Measurements from ENCODE around the gene CGN. TPM values are rescaled to one million over a fixed set of nuclear protein-coding genes. Genes with fewer than 3 reads are reported as not detected.
A peak's percentile ranks its signal among the peaks of the same experiment; 100 is the strongest.

The CGN gene
- total and polyA plus RNA-seq, 11 donors = 0.08 to 21.0 (median 0.19) TPM; not detected in 4

- Histone ChIP-seq H3K27me3 (no peaks in the 10 kb centered on the region), H3K4me1 (peaks cover 0 to 7% (median 0%) of the 10 kb centered on the region in 12 donors), H3K9me3 (no peaks in the 10 kb centered on the region), H3K36me3 (peaks cover 0 to 30% (median 9%) of the 10 kb centered on the region in 9 donors), H3K4me3 (no peak overlapping the region), H3K27ac (no peak overlapping the region)
- DNase-seq (no peak), ATAC-seq (peak in 1 of 4 donors; percentile 19)
- TF ChIP-seq POLR2A (IDR thresholded peaks at IDR 0.05) (no peak), CTCF (IDR thresholded peaks at IDR 0.05) (no peak)
- 64 to 86% (median 76%) methylated on average over 1 of the region's 1 CpG for WGBS, 4 donors
- intact Hi-C loops (cut with DNase I) = no loop called here
These were observed 70.7 kb downstream of the CGN start for GRCh38 chr1:151581921-151582320.

- DNase-seq = no peak
- no peak for ATAC-seq
- WGBS, 4 donors = 67 to 83% (median 75%) methylated on average over 2 of the region's 2 CpGs
- peaks cover 0 to 24% (median 9%) of the 10 kb centered on the region in 9 donors for H3K36me3 ChIP-seq
- no peaks in the 10 kb centered on the region for H3K27me3 ChIP-seq
- no peak overlapping the region for H3K4me3 ChIP-seq
- intact Hi-C loops (cut with DNase I) = no loop called here
- no peak overlapping the region for H3K27ac ChIP-seq
- TF ChIP-seq CTCF (IDR thresholded peaks at IDR 0.05) = no peak
- no peak for TF ChIP-seq POLR2A (IDR thresholded peaks at IDR 0.05)
- H3K9me3 ChIP-seq = no peaks in the 10 kb centered on the region
- peaks cover 0 to 7% (median 0%) of the 10 kb centered on the region in 12 donors for H3K4me1 ChIP-seq
These were observed 72.6 kb downstream of the CGN start for GRCh38 chr1:151583796-151584195.

GRCh38 chr1:151584278-151584677, 73.1 kb downstream of the CGN start:
- H3K27ac ChIP-seq = no peak overlapping the region
- DNase-seq = no peak
- ATAC-seq = no peak

GRCh38 chr1:151584780-151585179, 73.6 kb downstream of the CGN start:
- peaks cover 0 to 14% (median 6%) of the 10 kb centered on the region in 9 donors for H3K36me3 ChIP-seq
- intact Hi-C loops (cut with DNase I) = no loop called here
- peak overlapping the region in 2 of 12 donors; percentile 34 to 37 for H3K27ac ChIP-seq
- 60 to 87% (median 63%) methylated on average over 7 of the region's 7 CpGs for WGBS, 4 donors
- DNase-seq (no peak), ATAC-seq (peak in 1 of 4 donors; percentile 29)
- H3K9me3 ChIP-seq = no peaks in the 10 kb centered on the region
- TF ChIP-seq POLR2A (IDR thresholded peaks at IDR 0.05) = no peak
- TF ChIP-seq CTCF (IDR thresholded peaks at IDR 0.05) = no peak
- H3K4me1 ChIP-seq = peaks cover 0 to 7% (median 0%) of the 10 kb centered on the region in 12 donors
- H3K4me3 ChIP-seq = no peak overlapping the region
- H3K27me3 ChIP-seq = no peaks in the 10 kb centered on the region

More at GRCh38 chr1:151584278-151584677, 73.1 kb downstream of the CGN start:
- Histone ChIP-seq H3K27me3 (no peaks in the 10 kb centered on the region), H3K4me3 (no peak overlapping the region), H3K4me1 (peaks cover 0 to 7% (median 0%) of the 10 kb centered on the region in 12 donors), H3K9me3 (no peaks in the 10 kb centered on the region), H3K36me3 (peaks cover 0 to 19% (median 7%) of the 10 kb centered on the region in 9 donors)
- intact Hi-C loops (cut with DNase I) = no loop called here
- TF ChIP-seq POLR2A (IDR thresholded peaks at IDR 0.05) (no peak), CTCF (IDR thresholded peaks at IDR 0.05) (no peak)
- 76 to 81% (median 77%) methylated on average over 6 of the region's 6 CpGs for WGBS, 4 donors

Measured in heart left ventricle (tissue), 16 donors.